Activated naive CD8-positive, alpha-beta T cell treated with anti-CD3 and anti-CD28 coated beads, Interleukin-2, amount 10 ng/mL, durations not matched to agents 7 days and 5 days (primary cell): Measurements from ENCODE around the gene CFAP107. TPM values are rescaled to one million over a fixed set of nuclear protein-coding genes. Genes with fewer than 3 reads are reported as not detected.

Experiments used
- ATAC-seq: fragments of 150-1000 bp; cut with Tn5 transposase; one replicate; pipeline ENCODE4 v1.10.0; 2021; ENCODE audit warnings: low read depth, moderate library complexity
- POLR2A ChIA-PET: fragments of 350-600 bp; sonication (Branson Sonifier 250); formaldehyde crosslinking; loops from one replicate; lab custom pipeline; 2021; ENCODE audit warnings: antibody characterized with exemption; lab: Charles Lee
- DNase-seq: peaks from one replicate; pipeline ENCODE4 v3.0.0; 2021
- H3K27ac Mint-ChIP-seq: one replicate; pipeline ENCODE4 v1.8.0; 2022; ENCODE audit warnings: mild to moderate bottlenecking, mixed read lengths
- H3K27me3 Mint-ChIP-seq: one replicate; pipeline ENCODE4 v1.8.0; 2022; ENCODE audit warnings: mild to moderate bottlenecking, moderate library complexity, mixed read lengths
- H3K36me3 Mint-ChIP-seq: one replicate; pipeline ENCODE4 v1.8.0; 2021; ENCODE audit warnings: mild to moderate bottlenecking, mixed read lengths
- H3K4me1 Mint-ChIP-seq: one replicate; pipeline ENCODE4 v1.8.0; 2021; ENCODE audit warnings: mixed read lengths
- H3K4me3 Mint-ChIP-seq: one replicate; pipeline ENCODE4 v1.8.0; 2022; ENCODE audit warnings: mild to moderate bottlenecking, moderate library complexity, mixed read lengths
- H3K9me3 Mint-ChIP-seq: one replicate; pipeline ENCODE4 v1.8.0; 2021; ENCODE audit warnings: mixed read lengths
- total RNA-seq, 2 experiments: library from RNA; stranded (reverse); gene quantifications; one replicate each; pipeline ENCODE4 v1.2.3, GENCODE V29; 2021

CFAP107 gene
- total RNA-seq, 2 experiments from 2014 or later = not detected

- POLR2A ChIA-PET = no interaction called here
- no peak overlapping the region for H3K4me3 Mint-ChIP-seq
Measured at GRCh38 chr1:12756768-12757413, 10.9 kb downstream of the CFAP107 start.

GRCh38 chr1:12757836-12758235 lies 11.8 kb downstream of the CFAP107 start:
- POLR2A ChIA-PET = no interaction called here
- Mint-ChIP-seq H3K27ac (no peak overlapping the region), H3K9me3 (no peaks in the 10 kb centered on the region), H3K27me3 (peaks cover 28% of the 10 kb centered on the region), H3K36me3 (no peaks in the 10 kb centered on the region), H3K4me1 (no peaks in the 10 kb centered on the region), H3K4me3 (no peak overlapping the region)
- ATAC-seq (no peak), DNase-seq (no peak)

More at GRCh38 chr1:12756768-12757413, 10.9 kb downstream of the CFAP107 start:
- ATAC-seq (no peak), DNase-seq (no peak)
- Mint-ChIP-seq H3K9me3 (no peaks in the 10 kb centered on the region), H3K27me3 (peaks cover 31% of the 10 kb centered on the region), H3K27ac (no peak overlapping the region), H3K4me1 (no peaks in the 10 kb centered on the region), H3K36me3 (no peaks in the 10 kb centered on the region)

GRCh38 chr1:12760256-12760795 lies 14.3 kb downstream of the CFAP107 start:
- ATAC-seq (no peak), DNase-seq (no peak)
- Mint-ChIP-seq H3K27me3 (peaks cover 22% of the 10 kb centered on the region), H3K4me1 (no peaks in the 10 kb centered on the region), H3K4me3 (no peak overlapping the region), H3K36me3 (no peaks in the 10 kb centered on the region), H3K9me3 (no peaks in the 10 kb centered on the region), H3K27ac (no peak overlapping the region)
- POLR2A ChIA-PET = no interaction called here

- H3K4me1 Mint-ChIP-seq = no peaks in the 10 kb centered on the region
- no peak overlapping the region for H3K4me3 Mint-ChIP-seq
- H3K27ac Mint-ChIP-seq = no peak overlapping the region
- peaks cover 30% of the 10 kb centered on the region for H3K27me3 Mint-ChIP-seq
- POLR2A ChIA-PET = no interaction called here
- no peaks in the 10 kb centered on the region for H3K36me3 Mint-ChIP-seq
- no peaks in the 10 kb centered on the region for H3K9me3 Mint-ChIP-seq
- DNase-seq (no peak), ATAC-seq (no peak)
Measured at GRCh38 chr1:12761781-12762180, 15.8 kb downstream of the CFAP107 start.

GRCh38 chr1:12762766-12763165 lies 16.8 kb downstream of the CFAP107 start:
- Mint-ChIP-seq H3K36me3 (no peaks in the 10 kb centered on the region), H3K27me3 (peaks cover 31% of the 10 kb centered on the region), H3K4me3 (no peak overlapping the region), H3K27ac (no peak overlapping the region), H3K4me1 (no peaks in the 10 kb centered on the region), H3K9me3 (no peaks in the 10 kb centered on the region)
- DNase-seq (no peak), ATAC-seq (no peak)
- POLR2A ChIA-PET = no interaction called here

- DNase-seq (no peak), ATAC-seq (no peak)
- H3K36me3 Mint-ChIP-seq = no peaks in the 10 kb centered on the region
- POLR2A ChIA-PET = no interaction called here
- no peak overlapping the region for H3K27ac Mint-ChIP-seq
- H3K27me3 Mint-ChIP-seq = peaks cover 24% of the 10 kb centered on the region
- H3K4me3 Mint-ChIP-seq = no peak overlapping the region
- no peaks in the 10 kb centered on the region for H3K4me1 Mint-ChIP-seq
- no peaks in the 10 kb centered on the region for H3K9me3 Mint-ChIP-seq
Measured at GRCh38 chr1:12763479-12763878, 17.5 kb downstream of the CFAP107 start.

GRCh38 chr1:12764016-12764415 lies 18.0 kb downstream of the CFAP107 start:
- DNase-seq (no peak), ATAC-seq (no peak)
- Mint-ChIP-seq H3K36me3 (no peaks in the 10 kb centered on the region), H3K9me3 (no peaks in the 10 kb centered on the region), H3K27me3 (peaks cover 25% of the 10 kb centered on the region), H3K4me3 (no peak overlapping the region), H3K4me1 (no peaks in the 10 kb centered on the region), H3K27ac (no peak overlapping the region)
- POLR2A ChIA-PET = no interaction called here

GRCh38 chr1:12769031-12769430 lies 23.0 kb downstream of the CFAP107 start:
- no peak for DNase-seq
- no peak overlapping the region for H3K27ac Mint-ChIP-seq
- H3K4me3 Mint-ChIP-seq = no peak overlapping the region
- no peaks in the 10 kb centered on the region for H3K36me3 Mint-ChIP-seq
- POLR2A ChIA-PET = no interaction called here
- no peak for ATAC-seq
- no peaks in the 10 kb centered on the region for H3K4me1 Mint-ChIP-seq
- H3K27me3 Mint-ChIP-seq = peaks cover 30% of the 10 kb centered on the region
- H3K9me3 Mint-ChIP-seq = no peaks in the 10 kb centered on the region

GRCh38 chr1:12769976-12770505 lies 24.0 kb downstream of the CFAP107 start:
- no peak for DNase-seq
- POLR2A ChIA-PET = no interaction called here
- Mint-ChIP-seq H3K4me3 (no peak overlapping the region), H3K27ac (no peak overlapping the region), H3K36me3 (no peaks in the 10 kb centered on the region), H3K9me3 (no peaks in the 10 kb centered on the region), H3K4me1 (no peaks in the 10 kb centered on the region), H3K27me3 (peaks cover 30% of the 10 kb centered on the region)
- no peak for ATAC-seq

- Mint-ChIP-seq H3K27ac (no peak overlapping the region), H3K4me1 (no peaks in the 10 kb centered on the region), H3K36me3 (no peaks in the 10 kb centered on the region), H3K27me3 (peaks cover 30% of the 10 kb centered on the region), H3K9me3 (no peaks in the 10 kb centered on the region), H3K4me3 (no peak overlapping the region)
- POLR2A ChIA-PET = no interaction called here
- ATAC-seq = no peak
- DNase-seq = no peak
Measured at GRCh38 chr1:12770620-12771019, 24.6 kb downstream of the CFAP107 start.

- no peaks in the 10 kb centered on the region for H3K36me3 Mint-ChIP-seq
- H3K27me3 Mint-ChIP-seq = peaks cover 29% of the 10 kb centered on the region
- no peaks in the 10 kb centered on the region for H3K4me1 Mint-ChIP-seq
- ATAC-seq (no peak), DNase-seq (no peak)
- no peak overlapping the region for H3K4me3 Mint-ChIP-seq
- H3K9me3 Mint-ChIP-seq = no peaks in the 10 kb centered on the region
- no peak overlapping the region for H3K27ac Mint-ChIP-seq
- POLR2A ChIA-PET = no interaction called here
Measured at GRCh38 chr1:12771186-12771585, 25.2 kb downstream of the CFAP107 start.

- no peaks in the 10 kb centered on the region for H3K4me1 Mint-ChIP-seq
- H3K9me3 Mint-ChIP-seq = no peaks in the 10 kb centered on the region
- DNase-seq = no peak
- ATAC-seq = no peak
- H3K27ac Mint-ChIP-seq = no peak overlapping the region
- peaks cover 20% of the 10 kb centered on the region for H3K27me3 Mint-ChIP-seq
- no peak overlapping the region for H3K4me3 Mint-ChIP-seq
- H3K36me3 Mint-ChIP-seq = no peaks in the 10 kb centered on the region
- POLR2A ChIA-PET = no interaction called here
Measured at GRCh38 chr1:12772520-12772919, 26.5 kb downstream of the CFAP107 start.

- peaks cover 22% of the 10 kb centered on the region for H3K27me3 Mint-ChIP-seq
- H3K36me3 Mint-ChIP-seq = no peaks in the 10 kb centered on the region
Measured at GRCh38 chr1:12773438-12773837, 27.4 kb downstream of the CFAP107 start, which contains the start of gene PRAMEF12. Gene PRAMEF12, plus strand, starts transcription at chr1:12773738. Its CDS starts 1,130 bp downstream, at chr1:12774868.

GRCh38 chr1:12774801-12775345 lies 28.9 kb downstream of the CFAP107 start:
- peaks cover 12% of the 10 kb centered on the region for H3K27me3 Mint-ChIP-seq
- H3K4me1 Mint-ChIP-seq = no peaks in the 10 kb centered on the region
- H3K9me3 Mint-ChIP-seq = no peaks in the 10 kb centered on the region
- POLR2A ChIA-PET = no interaction called here
- no peak for DNase-seq
- no peak overlapping the region for H3K27ac Mint-ChIP-seq
- H3K36me3 Mint-ChIP-seq = no peaks in the 10 kb centered on the region
- H3K4me3 Mint-ChIP-seq = no peak overlapping the region
- no peak for ATAC-seq

More at GRCh38 chr1:12773438-12773837, 27.4 kb downstream of the CFAP107 start, which contains the start of gene PRAMEF12:
- no peak for ATAC-seq
- no peak within 1 kb of the TSS for H3K4me3 Mint-ChIP-seq
- no peak within 1 kb of the TSS for H3K27ac Mint-ChIP-seq
- no peak for DNase-seq
- no peaks in the 10 kb centered on the region for H3K9me3 Mint-ChIP-seq
- no peaks in the 10 kb centered on the region for H3K4me1 Mint-ChIP-seq
- POLR2A ChIA-PET = no interaction called here
